CD14-positive monocyte (primary cell): ENCODE measurements around the gene RBM42. TPM values are rescaled to one million over a fixed set of nuclear protein-coding genes. Genes with fewer than 3 reads are reported as not detected.

Experiments
- DNase-seq, 3 donors: peaks; one replicate each; pipeline ENCODE4 v3.0.0-alpha.2; 2011 to 2022
- H2AFZ ChIP-seq: 2 replicates; pipeline ENCODE4 v1.6.0; 2012; ENCODE audit warnings: mild to moderate bottlenecking, low read depth, low read length, inconsistent platforms; ENCODE audit not compliant: insufficient read depth, poor library complexity, severe bottlenecking
- H3K27ac ChIP-seq, 2 donors: 1 replicate in 1 of 2; 2 replicates in 1 of 2; pipeline ENCODE4 v1.5.1; 2012 to 2013; ENCODE audit warnings: low read length in 2 of 2, control low read depth in 1 of 2, inconsistent platforms in 1 of 2, low read depth in 1 of 2, mild to moderate bottlenecking in 1 of 2
- H3K27me3 ChIP-seq, 2 donors: one replicate each; pipeline versions ENCODE4 v1.6.0 to v1.6.1; 2011 to 2013; ENCODE audit warnings: low read length in 2 of 2; ENCODE audit not compliant: control insufficient read depth in 2 of 2, insufficient read depth in 2 of 2
- H3K36me3 ChIP-seq, 2 donors: replicated peaks in 1 of 2; 1 replicate in 1 of 2; 2 replicates in 1 of 2; pipeline versions ENCODE4 v1.5.1 to v1.6.1; 2012 to 2013; ENCODE audit warnings: low read length in 2 of 2, control low read depth in 1 of 2, inconsistent platforms in 1 of 2, mild to moderate bottlenecking in 1 of 2; ENCODE audit not compliant: insufficient read depth in 2 of 2, control insufficient read depth in 1 of 2
- H3K4me1 ChIP-seq, 2 donors: 1 replicate in 1 of 2; 2 replicates in 1 of 2; pipeline versions ENCODE4 v1.5.1 to v1.6.1; 2012 to 2013; ENCODE audit warnings: low read length in 2 of 2, control low read depth in 1 of 2, inconsistent platforms in 1 of 2, mild to moderate bottlenecking in 1 of 2, moderate library complexity in 1 of 2; ENCODE audit not compliant: insufficient read depth in 2 of 2, control insufficient read depth in 1 of 2
- H3K4me2 ChIP-seq: replicated peaks from 2 replicates; pipeline ENCODE3; 2012; ENCODE audit warnings: low read length, moderate library complexity, mild to moderate bottlenecking; ENCODE audit not compliant: poor library complexity, severe bottlenecking; ENCODE audit errors: extremely low read depth
- H3K4me3 ChIP-seq, 3 experiments: fragments of 200-600 bp in 1 of 3; sonication (generic) in 1 of 3; replicated peaks in 1 of 3; 1 replicate in 2 of 3; 2 replicates in 1 of 3; pipeline ENCODE4 v1.5.1; 2011 to 2013; ENCODE audit warnings: low read length in 3 of 3, mild to moderate bottlenecking in 3 of 3, control low read depth in 2 of 3, low read depth in 2 of 3, inconsistent platforms in 1 of 3, moderate library complexity in 1 of 3
- H3K79me2 ChIP-seq: 2 replicates; pipeline ENCODE4 v1.6.0; 2012; ENCODE audit warnings: mild to moderate bottlenecking, control low read depth, inconsistent platforms, low read length, moderate library complexity; ENCODE audit not compliant: insufficient read depth
- H3K9ac ChIP-seq: 2 replicates; pipeline ENCODE4 v1.6.0; 2017; ENCODE audit warnings: low read length, mild to moderate bottlenecking; ENCODE audit not compliant: insufficient read depth, poor library complexity, severe bottlenecking
- H3K9me3 ChIP-seq, 2 donors: replicated peaks in 1 of 2; 1 replicate in 1 of 2; 2 replicates in 1 of 2; pipeline versions ENCODE4 v1.5.1 to v1.6.1; 2012 to 2013; ENCODE audit warnings: low read length in 2 of 2, control low read depth in 1 of 2; ENCODE audit not compliant: control insufficient read depth in 1 of 2, insufficient read depth in 1 of 2
- H4K20me1 ChIP-seq: 2 replicates; pipeline ENCODE4 v1.6.0; 2012; ENCODE audit warnings: mild to moderate bottlenecking, low read length, control low read depth, moderate library complexity; ENCODE audit not compliant: insufficient read depth
- H3K27ac Mint-ChIP-seq, 7 donors: one replicate each; pipeline ENCODE4 v1.8.0; 2020; ENCODE audit warnings: mild to moderate bottlenecking in 7 of 7, mixed read lengths in 7 of 7, moderate library complexity in 6 of 7, inconsistent platforms in 2 of 7
- H3K27me3 Mint-ChIP-seq, 3 donors: one replicate each; pipeline ENCODE4 v1.8.0; 2021 to 2022; ENCODE audit warnings: low read depth in 3 of 3, mild to moderate bottlenecking in 3 of 3, mixed read lengths in 3 of 3, moderate library complexity in 3 of 3, inconsistent platforms in 1 of 3
- H3K36me3 Mint-ChIP-seq, 2 donors: one replicate each; pipeline ENCODE4 v1.8.0; 2020; ENCODE audit warnings: mixed read lengths in 2 of 2, inconsistent platforms in 1 of 2, mild to moderate bottlenecking in 1 of 2
- H3K4me1 Mint-ChIP-seq: one replicate; pipeline ENCODE4 v1.8.0; 2020; ENCODE audit warnings: mild to moderate bottlenecking, mixed read lengths
- H3K4me3 Mint-ChIP-seq, 2 donors: one replicate each; pipeline ENCODE4 v1.8.0; 2020; ENCODE audit warnings: mild to moderate bottlenecking in 2 of 2, mixed read lengths in 2 of 2, moderate library complexity in 1 of 2
- H3K9me3 Mint-ChIP-seq, 7 donors: one replicate each; pipeline ENCODE4 v1.8.0; 2020 to 2022; ENCODE audit warnings: mixed read lengths in 7 of 7, mild to moderate bottlenecking in 6 of 7, moderate library complexity in 6 of 7, inconsistent platforms in 2 of 7
- WGBS: methylation state at CpG from one replicate; pipeline ENCODE4 v1.1.5; 2013; ENCODE audit warnings: missing lambda C conversion rate; ENCODE audit not compliant: insufficient coverage; 5-methylcytosine and 5-hydroxymethylcytosine counted together
- intact Hi-C, 2 donors: fragments of 100-400 bp; cut with micrococcal nuclease; formaldehyde crosslinking; loops; one replicate each; pipeline versions ENCODE4 v1.15.0 to v1.15.1; 2023
- polyA plus RNA-seq, 3 donors: library from polyadenylated mRNA; depleted of rRNA in 1 of 3; unstranded in 2 of 3; stranded (reverse) in 1 of 3; fragments of 300-500 nt in 2 of 3; fragments of >200 nt in 1 of 3; fragmentation: Illumina TruSeq in 2 of 3; gene quantifications; 1 replicate in 2 of 3; 2 replicates in 1 of 3; pipeline ENCODE4 v1.2.3, GENCODE V29; 2012 to 2021
- TF ChIP-seq, protein P1 (sequence below): fragments of 200-600 bp; IDR thresholded peaks from one replicate; pipeline ENCODE4 v1.8.0; 2022; ENCODE audit warnings: antibody characterized with exemption, mild to moderate bottlenecking

The RBM42 gene
- polyA plus RNA-seq, 3 donors, result 29.5 to 53.3 (median 50.3) TPM

DNA sequence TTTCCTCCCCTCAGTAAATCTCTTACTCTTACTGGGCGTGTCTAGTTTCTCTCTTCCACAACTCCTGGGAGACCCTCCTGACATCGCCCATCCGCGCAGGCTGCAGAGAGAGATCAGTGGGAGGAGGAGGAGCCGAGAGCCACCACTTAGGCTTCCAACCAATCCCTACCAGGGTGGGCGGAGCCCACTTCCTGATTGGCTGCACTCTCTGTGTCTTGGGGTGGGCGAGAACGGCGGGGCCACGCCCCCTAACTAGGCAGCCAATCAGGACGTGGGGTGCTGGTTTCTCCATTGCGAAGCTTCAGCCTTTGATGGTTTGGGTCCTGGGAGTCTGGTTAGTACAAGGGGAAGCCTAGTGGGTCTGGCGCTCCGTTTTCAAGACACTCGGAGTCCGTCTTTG, 43.0 kb upstream of the RBM42 start, which contains the start of gene PMIS2:
PMIS2 (plus strand) TSS at position 326 of the 400 bp plus-strand sequence. CDS start 87 bp downstream, outside the sequence.
- H3K9me3 ChIP-seq, result peaks cover 0 to 5% of the 10 kb centered on the region in 2 donors
- H3K36me3 ChIP-seq, result no peaks in the 10 kb centered on the region
- WGBS, result 56% methylated on average over 2 of the region's 16 CpGs
- peaks cover 8 to 36% (median 13%) of the 10 kb centered on the region in 3 donors for H3K27me3 Mint-ChIP-seq
- H3K4me1 ChIP-seq, result no peaks in the 10 kb centered on the region
- no peak within 1 kb of the TSS for H3K27ac Mint-ChIP-seq
- no peaks in the 10 kb centered on the region for H3K4me1 Mint-ChIP-seq
- H3K4me2 ChIP-seq, result no peak within 1 kb of the TSS
- no peak within 1 kb of the TSS for H3K9ac ChIP-seq
- DNase-seq, result no peak
- no peaks in the 10 kb centered on the region for H3K36me3 Mint-ChIP-seq
- intact Hi-C loops, result no loop called here
- H4K20me1 ChIP-seq, result no peaks in the 10 kb centered on the region
- H3K27me3 ChIP-seq, result peaks cover 0 to 2% of the 10 kb centered on the region in 2 donors
- no peak within 1 kb of the TSS for H2AFZ ChIP-seq
- H3K4me3 Mint-ChIP-seq, result peak within 1 kb of the TSS in 1 of 2 donors; percentile 52
- peaks cover 0 to 11% (median 6%) of the 10 kb centered on the region in 7 donors for H3K9me3 Mint-ChIP-seq
- H3K4me3 ChIP-seq, result no peak within 1 kb of the TSS
- no peak within 1 kb of the TSS for H3K27ac ChIP-seq
- H3K79me2 ChIP-seq, result no peaks in the 10 kb centered on the region
- TF ChIP-seq, protein P1, sequence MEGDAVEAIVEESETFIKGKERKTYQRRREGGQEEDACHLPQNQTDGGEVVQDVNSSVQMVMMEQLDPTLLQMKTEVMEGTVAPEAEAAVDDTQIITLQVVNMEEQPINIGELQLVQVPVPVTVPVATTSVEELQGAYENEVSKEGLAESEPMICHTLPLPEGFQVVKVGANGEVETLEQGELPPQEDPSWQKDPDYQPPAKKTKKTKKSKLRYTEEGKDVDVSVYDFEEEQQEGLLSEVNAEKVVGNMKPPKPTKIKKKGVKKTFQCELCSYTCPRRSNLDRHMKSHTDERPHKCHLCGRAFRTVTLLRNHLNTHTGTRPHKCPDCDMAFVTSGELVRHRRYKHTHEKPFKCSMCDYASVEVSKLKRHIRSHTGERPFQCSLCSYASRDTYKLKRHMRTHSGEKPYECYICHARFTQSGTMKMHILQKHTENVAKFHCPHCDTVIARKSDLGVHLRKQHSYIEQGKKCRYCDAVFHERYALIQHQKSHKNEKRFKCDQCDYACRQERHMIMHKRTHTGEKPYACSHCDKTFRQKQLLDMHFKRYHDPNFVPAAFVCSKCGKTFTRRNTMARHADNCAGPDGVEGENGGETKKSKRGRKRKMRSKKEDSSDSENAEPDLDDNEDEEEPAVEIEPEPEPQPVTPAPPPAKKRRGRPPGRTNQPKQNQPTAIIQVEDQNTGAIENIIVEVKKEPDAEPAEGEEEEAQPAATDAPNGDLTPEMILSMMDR, result no peak

DNA sequence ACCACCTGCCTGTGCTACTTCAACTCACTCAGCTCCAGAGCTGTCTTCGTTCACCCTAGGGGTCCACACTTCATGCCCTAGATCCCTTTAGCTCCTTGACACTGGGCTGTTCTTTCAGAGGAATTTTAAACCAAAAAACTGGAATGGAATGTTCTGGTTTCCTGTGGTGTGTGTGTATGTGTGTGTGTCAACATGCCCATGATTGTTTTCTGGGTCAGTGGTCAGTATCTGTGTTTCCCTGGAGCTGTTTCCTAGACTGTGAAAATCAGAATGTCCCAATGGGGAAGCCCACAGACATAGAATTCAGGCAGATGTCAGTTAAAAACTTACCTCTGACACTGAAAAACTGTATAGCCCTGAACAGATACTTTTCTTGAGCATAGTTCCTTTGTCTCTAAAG, 41.5 kb upstream of the RBM42 start:
- no peak overlapping the region for H3K4me2 ChIP-seq
- TF ChIP-seq, protein P1, result no peak
- H3K27me3 ChIP-seq, result peaks cover 0 to 2% of the 10 kb centered on the region in 2 donors
- whole genome bisulfite sequencing, result no CpG with 5 or more reads among the region's 1 CpG
- no peaks in the 10 kb centered on the region for H3K4me1 ChIP-seq
- H2AFZ ChIP-seq, result no peak overlapping the region
- no peaks in the 10 kb centered on the region for H3K36me3 ChIP-seq
- Mint-ChIP-seq H3K9me3 (peaks cover 0 to 9% (median 5%) of the 10 kb centered on the region in 7 donors), H3K36me3 (no peaks in the 10 kb centered on the region), H3K27ac (no peak overlapping the region), H3K27me3 (peaks cover 10 to 35% (median 14%) of the 10 kb centered on the region in 3 donors), H3K4me3 (peak overlapping the region in 1 of 2 donors; percentile 52), H3K4me1 (no peaks in the 10 kb centered on the region)
- H3K9me3 ChIP-seq, result peaks cover 0 to 5% of the 10 kb centered on the region in 2 donors
- H4K20me1 ChIP-seq, result no peaks in the 10 kb centered on the region
- no peak overlapping the region for H3K4me3 ChIP-seq
- no peak for DNase-seq
- H3K9ac ChIP-seq, result no peak overlapping the region
- H3K79me2 ChIP-seq, result no peaks in the 10 kb centered on the region
- intact Hi-C loops, result no loop called here
- H3K27ac ChIP-seq, result no peak overlapping the region
